NCI-H748 treated with DMSO at 0.1 percent for 48 hours (cell line): ENCODE results near the gene OAS2.
"Not testable (repeated sequence)": the region's sequence is repeated elsewhere in the genome, so short reads cannot be mapped to it uniquely, and the experiment has no call there.

Experiments
- DNase-seq: peaks from one replicate; lab custom pipeline; 2025; lab: John Stamatoyannopoulos, UW

Gene OAS2

GRCh38 chr12:112957125-112957524 lies 21.2 kb upstream of the OAS2 start:
- DNase-seq: not testable (repeated sequence)

GRCh38 chr12:112961074-112961473 lies 17.2 kb upstream of the OAS2 start:
- no peak for DNase-seq

GRCh38 chr12:112961536-112961935 lies 16.8 kb upstream of the OAS2 start:
- DNase-seq: no peak

- DNase-seq: no peak
Measured at GRCh38 chr12:112962561-112962960, 15.8 kb upstream of the OAS2 start.

- no peak for DNase-seq
Measured at GRCh38 chr12:112963227-112963861, 15.0 kb upstream of the OAS2 start.

- DNase-seq: no peak
Measured at GRCh38 chr12:112964067-112964670, 14.2 kb upstream of the OAS2 start.

GRCh38 chr12:112964915-112965314 lies 13.4 kb upstream of the OAS2 start:
- no peak for DNase-seq

GRCh38 chr12:112965643-112966042 lies 12.7 kb upstream of the OAS2 start:
- DNase-seq: no peak

- DNase-seq: no peak
Measured at GRCh38 chr12:112967306-112967705, 11.0 kb upstream of the OAS2 start.

GRCh38 chr12:112967858-112968257 lies 10.5 kb upstream of the OAS2 start:
- no peak for DNase-seq

- DNase-seq: no peak
Measured at GRCh38 chr12:112969547-112970306, 8.6 kb upstream of the OAS2 start.

GRCh38 chr12:112970391-112970790 lies 7.9 kb upstream of the OAS2 start:
- DNase-seq: no peak

- DNase-seq: no peak
Measured at GRCh38 chr12:112971248-112971647, 7.1 kb upstream of the OAS2 start.

- no peak for DNase-seq
Measured at GRCh38 chr12:112973011-112973735, 5.1 kb upstream of the OAS2 start.

GRCh38 chr12:112973818-112974231 lies 4.5 kb upstream of the OAS2 start:
- DNase-seq: no peak

- DNase-seq: no peak
Measured at GRCh38 chr12:112974904-112975303, 3.4 kb upstream of the OAS2 start.

GRCh38 chr12:112977139-112977538 lies 1.2 kb upstream of the OAS2 start:
- no peak for DNase-seq

- no peak for DNase-seq
Measured at GRCh38 chr12:112977641-112978040, 678 bp upstream of the OAS2 start.

GRCh38 chr12:112979041-112979680 lies 842 bp downstream of the OAS2 start:
- DNase-seq: no peak

GRCh38 chr12:112980491-112981158 lies 2.3 kb downstream of the OAS2 start:
- DNase-seq: no peak

GRCh38 chr12:112985642-112986290 lies 7.4 kb downstream of the OAS2 start:
- no peak for DNase-seq
